ENCODE results near the gene CNTNAP5.

CNTNAP5 gene

DNA sequence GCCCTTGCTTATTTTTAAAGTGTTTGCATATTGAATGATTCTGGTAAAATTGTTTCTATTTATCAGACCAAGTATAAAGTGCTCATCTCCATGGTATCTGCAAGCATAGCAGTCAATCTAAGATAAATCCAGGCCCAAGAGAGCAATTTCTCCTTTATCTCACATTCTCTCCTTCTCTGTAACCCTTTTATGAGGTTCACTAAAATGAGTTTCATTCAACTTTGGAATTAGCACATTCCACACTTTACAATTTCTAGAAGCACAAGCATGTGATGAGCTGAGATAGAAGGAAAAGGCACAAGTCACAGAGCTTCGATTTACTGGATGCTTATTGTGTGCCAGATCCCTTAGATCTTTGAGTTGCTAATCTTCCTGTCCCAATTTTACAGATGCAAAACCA lies 97.3 kb downstream of the CNTNAP5 start:
- DNase-seq (ENCODE audit: extremely low spot score), result no peak
- ChIA-PET POLR2A (no interaction called here), CTCF (no interaction called here)
- TF ChIP-seq SP1 (IDR thresholded peaks at IDR 0.05) (no peak), BHLHE40 (IDR thresholded peaks at IDR 0.05; ENCODE audit: borderline replicate concordance) (no peak), ZNF384 (IDR thresholded peaks at IDR 0.05) (no peak), ARNT (IDR thresholded peaks at IDR 0.05) (no peak), TARDBP (IDR thresholded peaks at IDR 0.05) (no peak)
- TF ChIP-seq, protein P1, sequence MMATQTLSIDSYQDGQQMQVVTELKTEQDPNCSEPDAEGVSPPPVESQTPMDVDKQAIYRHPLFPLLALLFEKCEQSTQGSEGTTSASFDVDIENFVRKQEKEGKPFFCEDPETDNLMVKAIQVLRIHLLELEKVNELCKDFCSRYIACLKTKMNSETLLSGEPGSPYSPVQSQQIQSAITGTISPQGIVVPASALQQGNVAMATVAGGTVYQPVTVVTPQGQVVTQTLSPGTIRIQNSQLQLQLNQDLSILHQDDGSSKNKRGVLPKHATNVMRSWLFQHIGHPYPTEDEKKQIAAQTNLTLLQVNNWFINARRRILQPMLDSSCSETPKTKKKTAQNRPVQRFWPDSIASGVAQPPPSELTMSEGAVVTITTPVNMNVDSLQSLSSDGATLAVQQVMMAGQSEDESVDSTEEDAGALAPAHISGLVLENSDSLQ (IDR thresholded peaks at IDR 0.05), result no peak

DNA sequence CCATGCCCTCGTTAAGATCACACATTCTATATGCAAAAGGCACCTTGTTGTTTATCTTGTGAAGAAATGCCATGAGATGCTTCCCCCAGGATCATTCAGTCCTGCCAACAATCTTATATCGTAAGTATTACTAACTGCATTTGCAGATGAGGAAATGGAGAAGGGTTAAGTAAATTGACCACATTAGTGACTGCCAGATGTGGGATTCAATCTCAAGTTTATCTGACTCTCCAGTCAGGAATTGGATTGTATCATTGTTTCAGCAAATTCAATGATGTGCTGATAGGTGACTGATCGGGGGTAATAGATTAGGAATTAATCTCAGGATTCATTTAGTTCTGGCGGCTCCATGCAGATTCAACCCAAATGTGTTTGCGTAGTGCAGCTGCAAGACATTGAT lies 106.2 kb downstream of the CNTNAP5 start:
- CTCF ChIA-PET, result no interaction called here
- TF ChIP-seq LEF1 (IDR thresholded peaks at IDR 0.05; ENCODE audit: borderline replicate concordance) (no peak), ELF4 (IDR thresholded peaks at IDR 0.05) (no peak), HDGF (IDR thresholded peaks at IDR 0.05; ENCODE audit: borderline replicate concordance) (no peak), FOXA1 (IDR thresholded peaks at IDR 0.05) (no peak), FOXK2 (IDR thresholded peaks at IDR 0.05) (no peak), NFRKB (IDR thresholded peaks at IDR 0.05) (no peak), TARDBP (IDR thresholded peaks at IDR 0.05) (no peak), ZNF384 (IDR thresholded peaks at IDR 0.05) (no peak), FOXM1 (IDR thresholded peaks at IDR 0.05; ENCODE audit: borderline replicate concordance) (no peak), BHLHE40 (IDR thresholded peaks at IDR 0.05; ENCODE audit: borderline replicate concordance) (no peak), SP1 (IDR thresholded peaks at IDR 0.05) (no peak), ARNT (IDR thresholded peaks at IDR 0.05) (no peak), SUZ12 (IDR thresholded peaks at IDR 0.05) (no peak), L3MBTL2 (conservative IDR thresholded peaks at IDR 0.05) (no peak), CTBP1 (IDR thresholded peaks at IDR 0.05; ENCODE audit: borderline replicate concordance) (no peak)
- TF ChIP-seq, protein P1 (IDR thresholded peaks at IDR 0.05), result no peak

DNA sequence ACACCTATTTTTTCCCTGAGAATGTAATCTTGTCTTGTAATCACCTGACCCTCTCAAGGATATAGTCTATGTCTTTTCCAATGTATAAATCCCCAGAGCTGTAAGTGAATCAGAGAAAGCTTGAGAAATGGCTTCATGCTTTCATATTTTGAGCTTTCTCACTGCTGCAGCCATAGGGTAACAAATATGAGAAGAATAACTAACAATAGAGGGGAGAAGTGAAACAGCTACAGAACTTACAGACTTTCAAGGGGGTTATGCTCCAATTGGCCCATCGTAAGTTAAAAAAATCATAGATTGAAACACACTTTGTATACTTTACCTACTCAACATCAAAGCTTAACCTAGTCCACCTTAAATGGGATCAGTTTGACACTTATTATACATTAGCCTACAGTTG lies 111.0 kb downstream of the CNTNAP5 start:
- CTCF ChIA-PET, result no interaction called here
- DNase-seq (ENCODE audit: extremely low spot score), result no peak
- no peak for TF ChIP-seq FOXA1 (IDR thresholded peaks at IDR 0.05)
- TF ChIP-seq LEF1 (IDR thresholded peaks at IDR 0.05; ENCODE audit: borderline replicate concordance), result no peak
- TF ChIP-seq TARDBP (IDR thresholded peaks at IDR 0.05), result no peak
- no peak for TF ChIP-seq SUZ12 (IDR thresholded peaks at IDR 0.05)
- no peak for TF ChIP-seq BHLHE40 (IDR thresholded peaks at IDR 0.05; ENCODE audit: borderline replicate concordance)
- TF ChIP-seq ELF4 (IDR thresholded peaks at IDR 0.05), result no peak
- POLR2A ChIA-PET, result no interaction called here

More for the DNA sequence above, 106.2 kb downstream of the CNTNAP5 start:
- no peak for DNase-seq (ENCODE audit: extremely low spot score)
- POLR2A ChIA-PET, result no interaction called here

DNA sequence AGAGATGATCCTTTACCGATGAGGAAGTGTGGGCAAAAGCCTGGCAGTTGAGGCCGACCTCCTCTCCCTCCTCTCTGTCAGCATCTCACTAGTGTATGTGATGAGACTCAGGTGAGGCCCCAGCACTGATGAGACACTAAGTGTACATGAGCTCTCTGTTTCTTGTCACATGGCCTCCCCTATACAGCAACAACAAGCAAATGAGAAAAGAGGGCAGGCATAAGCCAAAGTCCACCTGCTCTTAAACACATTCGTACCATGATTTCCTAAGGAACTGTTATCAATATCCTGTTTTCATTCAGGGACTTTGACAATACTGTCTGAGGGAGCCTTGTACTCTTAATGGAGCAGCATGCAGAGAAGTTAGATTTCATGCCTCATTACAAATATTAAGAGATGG lies 113.0 kb downstream of the CNTNAP5 start:
- DNase-seq (ENCODE audit: extremely low spot score), result no peak
- TF ChIP-seq ARNT (IDR thresholded peaks at IDR 0.05) (no peak), SP1 (IDR thresholded peaks at IDR 0.05) (no peak), BHLHE40 (IDR thresholded peaks at IDR 0.05; ENCODE audit: borderline replicate concordance) (no peak), L3MBTL2 (conservative IDR thresholded peaks at IDR 0.05) (no peak), FOXK2 (IDR thresholded peaks at IDR 0.05) (no peak), FOXA1 (IDR thresholded peaks at IDR 0.05) (no peak), TARDBP (IDR thresholded peaks at IDR 0.05) (no peak), ZNF384 (IDR thresholded peaks at IDR 0.05) (no peak), ELF4 (IDR thresholded peaks at IDR 0.05) (no peak), LEF1 (IDR thresholded peaks at IDR 0.05; ENCODE audit: borderline replicate concordance) (no peak), SUZ12 (IDR thresholded peaks at IDR 0.05) (no peak), FOXM1 (IDR thresholded peaks at IDR 0.05; ENCODE audit: borderline replicate concordance) (no peak), CTBP1 (IDR thresholded peaks at IDR 0.05; ENCODE audit: borderline replicate concordance) (no peak), HDGF (IDR thresholded peaks at IDR 0.05; ENCODE audit: borderline replicate concordance) (no peak), NFRKB (IDR thresholded peaks at IDR 0.05) (no peak)
- TF ChIP-seq, protein P1 (IDR thresholded peaks at IDR 0.05), result no peak
- ChIA-PET CTCF (no interaction called here), POLR2A (no interaction called here)

DNA sequence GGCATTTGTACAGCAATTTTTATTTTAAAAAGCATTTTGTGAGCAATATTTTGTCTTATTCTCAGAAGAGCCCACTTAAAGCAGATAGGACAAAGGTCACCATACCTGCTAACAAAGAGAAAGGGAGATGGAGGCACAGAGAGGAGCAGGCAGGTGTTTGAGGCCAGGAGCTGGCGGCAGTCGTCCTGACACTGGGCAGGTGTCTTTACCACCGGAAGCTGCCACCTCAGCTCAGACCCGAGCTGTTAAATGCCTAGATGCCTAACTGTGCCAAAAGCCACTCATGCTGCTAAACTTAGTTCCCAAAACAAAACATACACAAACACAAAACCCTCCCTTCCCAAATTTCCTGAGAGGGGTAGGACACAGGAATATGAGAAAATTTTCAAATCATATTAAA lies 120.9 kb downstream of the CNTNAP5 start:
- ChIA-PET POLR2A (no interaction called here), CTCF (no interaction called here)
- TF ChIP-seq FOXK2 (IDR thresholded peaks at IDR 0.05), result no peak
- no peak for TF ChIP-seq LEF1 (IDR thresholded peaks at IDR 0.05; ENCODE audit: borderline replicate concordance)
- TF ChIP-seq HDGF (IDR thresholded peaks at IDR 0.05; ENCODE audit: borderline replicate concordance), result no peak
- TF ChIP-seq, protein P1 (IDR thresholded peaks at IDR 0.05), result no peak
- no peak for TF ChIP-seq FOXM1 (IDR thresholded peaks at IDR 0.05; ENCODE audit: borderline replicate concordance)
- TF ChIP-seq SP1 (IDR thresholded peaks at IDR 0.05), result no peak
- no peak for TF ChIP-seq L3MBTL2 (conservative IDR thresholded peaks at IDR 0.05)
- no peak for DNase-seq (ENCODE audit: extremely low spot score)

DNA sequence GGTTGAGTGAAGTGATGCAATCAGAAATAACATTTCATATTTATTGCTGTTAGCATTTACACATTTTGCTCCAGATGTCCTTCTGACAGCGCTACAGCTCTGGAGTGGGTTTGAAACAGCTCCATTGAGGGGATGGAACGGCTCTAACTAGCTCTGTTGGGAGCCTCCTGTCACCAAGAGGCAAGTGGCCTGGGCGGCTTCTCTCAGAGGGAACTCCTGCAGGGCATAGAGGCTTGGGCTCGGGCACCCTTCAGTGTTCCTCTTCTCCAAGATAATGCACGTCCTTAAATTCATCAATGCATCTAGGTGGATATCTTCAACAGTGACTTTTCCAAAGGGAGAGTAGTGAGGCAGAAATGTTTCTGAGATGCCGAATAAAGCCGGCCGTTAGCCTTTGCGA lies 122.5 kb downstream of the CNTNAP5 start:
- TF ChIP-seq HDGF (IDR thresholded peaks at IDR 0.05; ENCODE audit: borderline replicate concordance), result no peak
- ChIA-PET POLR2A (no interaction called here), CTCF (no interaction called here)
- no peak for DNase-seq (ENCODE audit: extremely low spot score)

Measured in HEK293T (cell line).